ENCODE data around the gene THEM4. TPM values are rescaled to one million over a fixed set of nuclear protein-coding genes. Genes with fewer than 3 reads are reported as not detected.

THEM4 gene
- total and polyA plus RNA-seq, 2 of the 8 experiments (the other 6 are each of a cell fraction or from before 2014, with no cell fraction given) = 9.9 to 11.2 TPM

- Histone ChIP-seq H3K56ac (replicated peaks; ENCODE audit: insufficient read length, low read depth, low read length) (no peak overlapping the region), H2BK5ac (ENCODE audit: low read depth, low read length) (no peak overlapping the region), H3K36me3 (ENCODE audit: control insufficient read depth in 2 of 4, insufficient read depth in 4 of 4, low read length in 3 of 4) (no peaks in the 10 kb centered on the region), H3K4ac (replicated peaks; ENCODE audit: insufficient read length, low read depth, low read length) (no peak overlapping the region), H4K20me1 (replicated peaks in 1 of 2; ENCODE audit: control insufficient read depth in 1 of 2, insufficient read depth in 2 of 2, low read length in 2 of 2) (no peaks in the 10 kb centered on the region), H3K14ac (ENCODE audit: insufficient read length) (no peak overlapping the region), H2AK5ac (ENCODE audit: low read depth, low read length) (no peak overlapping the region), H3K23ac (ENCODE audit: insufficient read length) (no peak overlapping the region), H3K4me1 (replicated peaks in 1 of 4; ENCODE audit: control insufficient read depth in 3 of 4, insufficient read depth in 4 of 4, low read length in 3 of 4) (no peaks in the 10 kb centered on the region), H4K91ac (replicated peaks; ENCODE audit: insufficient read length, low read length) (no peak overlapping the region), H3K4me3 (ENCODE audit: extremely low read depth in 1 of 4, insufficient read depth in 2 of 4, low read depth in 3 of 4, low read length in 4 of 4) (no peak overlapping the region), H3K79me2 (ENCODE audit: control insufficient read depth in 1 of 2, insufficient read depth in 2 of 2, low read length in 2 of 2) (no peaks in the 10 kb centered on the region), H3K9me3 (ENCODE audit: insufficient read depth in 2 of 2, low read depth in 1 of 2, low read length in 1 of 2) (no peaks in the 10 kb centered on the region), H2AFZ (ENCODE audit: low read length) (no peak overlapping the region), H3K9ac (replicated peaks in 1 of 4; ENCODE audit: extremely low read depth in 1 of 4, low read depth in 3 of 4, low read length in 3 of 4) (no peak overlapping the region), H3K79me1 (ENCODE audit: low read depth, low read length) (no peaks in the 10 kb centered on the region), H3K27me3 (replicated peaks in 1 of 4; ENCODE audit: control insufficient read depth in 3 of 4, extremely low read depth in 1 of 4, insufficient read depth in 3 of 4, low read length in 3 of 4) (no peaks in the 10 kb centered on the region), H3K23me2 (ENCODE audit: low read depth, low read length) (no peaks in the 10 kb centered on the region), H4K8ac (ENCODE audit: extremely low read depth, insufficient read depth, low read length) (no peak overlapping the region), H2BK20ac (ENCODE audit: low read length) (no peak overlapping the region), H2BK12ac (ENCODE audit: low read depth, low read length) (no peak overlapping the region), H2BK15ac (ENCODE audit: low read length) (no peak overlapping the region), H3K27ac (ENCODE audit: low read depth, low read length) (no peak overlapping the region), H2BK120ac (replicated peaks; ENCODE audit: low read depth, low read length) (no peak overlapping the region), H4K5ac (ENCODE audit: insufficient read length, low read depth, low read length) (no peak overlapping the region), H3K4me2 (ENCODE audit: insufficient read depth in 1 of 2, low read depth in 2 of 2, low read length in 2 of 2) (no peak overlapping the region), H3K18ac (ENCODE audit: extremely low read depth, low read length) (no peak overlapping the region)
- WGBS, 2 experiments (ENCODE audit: extremely low coverage in 1 of 2, insufficient coverage in 1 of 2, insufficient read length in 1 of 2, insufficient replicate concordance in 2 of 2, low coverage in 1 of 2, low lambda C conversion rate in 2 of 2, missing lambda C conversion rate in 1 of 2) = 56% methylated on average over 2 of the region's 2 CpGs; no CpG with 5 or more reads in 1 of the 2 experiments
- CTCF ChIA-PET (ENCODE audit: partially characterized antibody) = interaction anchor here (0.8 to 3.4 kb wide), 14 partner anchors 18 to 188 kb away, joined by 3 to 12 read pairs (median 4); partner anchors contain the start of genes C2CD4D and THEM4
- no peak for FAIRE-seq
- no peak for DNase-seq (ENCODE audit: low read depth in 1 of 2, low spot score in 2 of 2)
- TF ChIP-seq YY1 (IDR thresholded peaks at IDR 0.05; ENCODE audit: low read depth, low read length) (peak; percentile 45; the same call in 1 of the 2 replicates), POLR2A (IDR thresholded peaks at IDR 0.05; ENCODE audit: control extremely low read depth in 1 of 2, low read depth in 2 of 2, low read length in 2 of 2) (no peak), EGR1 (IDR thresholded peaks at IDR 0.05; ENCODE audit: borderline replicate concordance, low read depth, low read length) (no peak), NANOG (IDR thresholded peaks at IDR 0.05; ENCODE audit: insufficient read depth, low read depth, low read length, poor library complexity, severe bottlenecking) (no peak), KDM1A (IDR thresholded peaks at IDR 0.05; ENCODE audit: borderline replicate concordance, low read length) (no peak), CTCF (IDR thresholded peaks at IDR 0.05; ENCODE audit: control extremely low read depth in 1 of 3, insufficient read depth in 1 of 3, low read depth in 1 of 3, low read length in 3 of 3) (peak in 2 of 3 experiments; percentile 18 to 29; a peak in 2 of 4 replicates), RAD21 (IDR thresholded peaks at IDR 0.05 in 1 of 2, conservative IDR thresholded peaks at IDR 0.05 in 1 of 2; ENCODE audit: low read depth in 2 of 2, low read length in 2 of 2) (peak; percentile 59 to 68), NRF1 (IDR thresholded peaks at IDR 0.05; ENCODE audit: low read depth, low read length) (no peak)
- POLR2A ChIA-PET (ENCODE audit: partially characterized antibody) = interaction anchor here (0.7 to 0.9 kb wide), 4 partner anchors 10 to 123 kb away, joined by 3 to 6 read pairs (median 3); no protein-coding TSS in a partner anchor
Observed at GRCh38 chr1:151881479-151881878, 27.8 kb downstream of the THEM4 start.
